ENCODE results near the gene ODAD4. TPM values are rescaled to one million over a fixed set of nuclear protein-coding genes. Genes with fewer than 3 reads are reported as not detected.
A peak's percentile ranks its signal among the peaks of the same experiment; 100 is the strongest.

ODAD4 gene
- total and polyA plus RNA-seq, 2 of the 8 experiments (the other 6 are each of a cell fraction or from before 2014, with no cell fraction given): 0.48 to 1.3 TPM

DNA sequence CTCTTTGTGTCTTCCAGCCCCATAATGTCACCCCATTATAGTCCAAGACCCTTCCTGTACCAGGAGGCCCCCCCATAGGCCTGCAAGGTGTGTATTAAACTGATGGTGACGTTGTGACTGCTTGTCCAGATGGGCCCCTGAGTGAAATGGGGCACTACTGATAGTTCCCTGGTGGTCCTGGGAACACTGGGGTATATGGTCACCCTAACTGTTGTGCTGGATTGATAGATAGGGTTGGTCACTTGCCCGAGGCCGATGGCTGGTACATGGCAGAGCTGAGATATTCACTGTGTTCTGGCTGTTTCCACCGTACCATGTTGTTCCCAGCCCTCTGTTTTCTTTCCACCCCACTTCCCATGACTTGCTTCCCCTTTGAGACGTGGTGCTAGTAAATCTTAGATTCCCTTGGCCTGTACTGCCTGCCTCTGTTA, 40.5 kb downstream of the ODAD4 start:
- peaks cover 0 to 6% (median 4%) of the 10 kb centered on the region in 4 experiments; a peak in 5 of 7 replicates for H3K4me1 ChIP-seq (replicated peaks in 1 of 4; ENCODE audit: control insufficient read depth in 3 of 4, insufficient read depth in 4 of 4, low read length in 3 of 4)
- peaks cover 16 to 41% (median 38%) of the 10 kb centered on the region in 4 experiments for H3K36me3 ChIP-seq (ENCODE audit: control insufficient read depth in 2 of 4, insufficient read depth in 4 of 4, low read length in 3 of 4)
- H2BK5ac ChIP-seq (ENCODE audit: low read depth, low read length): peak overlapping the region; percentile 66; the same call in 1 of the 2 replicates
- POLR2A ChIA-PET (ENCODE audit: partially characterized antibody): interaction anchor here (1.0 to 2.1 kb wide), 4 partner anchors 38 to 46 kb away, joined by 3 to 4 read pairs (median 4); partner anchors contain the start of genes DNAJC7 and ODAD4
- H4K20me1 ChIP-seq (replicated peaks in 1 of 2; ENCODE audit: control insufficient read depth in 1 of 2, insufficient read depth in 2 of 2, low read length in 2 of 2): peaks cover 2 to 19% of the 10 kb centered on the region in 2 experiments
- no peak overlapping the region for H2BK12ac ChIP-seq (ENCODE audit: low read depth, low read length)
- H3K9ac ChIP-seq (replicated peaks in 1 of 4; ENCODE audit: extremely low read depth in 1 of 4, low read depth in 3 of 4, low read length in 3 of 4): no peak overlapping the region
- TF ChIP-seq, protein P1, sequence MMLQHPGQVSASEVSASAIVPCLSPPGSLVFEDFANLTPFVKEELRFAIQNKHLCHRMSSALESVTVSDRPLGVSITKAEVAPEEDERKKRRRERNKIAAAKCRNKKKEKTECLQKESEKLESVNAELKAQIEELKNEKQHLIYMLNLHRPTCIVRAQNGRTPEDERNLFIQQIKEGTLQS (IDR thresholded peaks at IDR 0.05; ENCODE audit: insufficient read depth, low read depth, low read length): no peak
- TF ChIP-seq POLR2AphosphoS5 (IDR thresholded peaks at IDR 0.05; ENCODE audit: low read depth, low read length) (peak; percentile 65; the same call in 1 of the 2 replicates), CHD2 (IDR thresholded peaks at IDR 0.05; ENCODE audit: low read length) (no peak), POLR2A (IDR thresholded peaks at IDR 0.05; ENCODE audit: control extremely low read depth in 1 of 2, low read depth in 2 of 2, low read length in 2 of 2) (peak; percentile 13 to 38; a peak in 2 of 3 replicates), EGR1 (IDR thresholded peaks at IDR 0.05; ENCODE audit: borderline replicate concordance, low read depth, low read length) (no peak), FOSL1 (IDR thresholded peaks at IDR 0.05; ENCODE audit: insufficient read depth, low read depth, low read length) (no peak), BRCA1 (IDR thresholded peaks at IDR 0.05; ENCODE audit: low read depth, low read length) (no peak)
- no peaks in the 10 kb centered on the region for H3K79me2 ChIP-seq (ENCODE audit: control insufficient read depth in 1 of 2, insufficient read depth in 2 of 2, low read length in 2 of 2)
- H3K14ac ChIP-seq (ENCODE audit: insufficient read length): no peak overlapping the region
- no peak overlapping the region for H3K18ac ChIP-seq (ENCODE audit: extremely low read depth, low read length)
- H3K4me2 ChIP-seq (ENCODE audit: insufficient read depth in 1 of 2, low read depth in 2 of 2, low read length in 2 of 2): no peak overlapping the region
- H3K79me1 ChIP-seq (ENCODE audit: low read depth, low read length): peaks cover 3% of the 10 kb centered on the region; the same call in 1 of the 2 replicates
- FAIRE-seq (no peak), DNase-seq (ENCODE audit: low read depth in 1 of 2, low spot score in 2 of 2) (no peak)
- no peak overlapping the region for H2AFZ ChIP-seq (ENCODE audit: low read length)
- WGBS, 2 experiments (ENCODE audit: extremely low coverage in 1 of 2, insufficient coverage in 1 of 2, insufficient read length in 1 of 2, insufficient replicate concordance in 2 of 2, low coverage in 1 of 2, low lambda C conversion rate in 2 of 2, missing lambda C conversion rate in 1 of 2): 91% methylated on average over 5 of the region's 5 CpGs; no CpG with 5 or more reads in 1 of the 2 experiments
- no peak overlapping the region for H3K23ac ChIP-seq (ENCODE audit: insufficient read length)
- H3K4me3 ChIP-seq (ENCODE audit: extremely low read depth in 1 of 4, insufficient read depth in 2 of 4, low read depth in 3 of 4, low read length in 4 of 4): no peak overlapping the region
- peak overlapping the region; percentile 14; the same call in 1 of the 2 replicates for H4K8ac ChIP-seq (ENCODE audit: extremely low read depth, insufficient read depth, low read length)
- no peak overlapping the region for H3K4ac ChIP-seq (replicated peaks; ENCODE audit: insufficient read length, low read depth, low read length)
- H4K91ac ChIP-seq (replicated peaks; ENCODE audit: insufficient read length, low read length): no peak overlapping the region
- H4K5ac ChIP-seq (ENCODE audit: insufficient read length, low read depth, low read length): no peak overlapping the region
- H2BK15ac ChIP-seq (ENCODE audit: low read length): no peak overlapping the region
- H2BK120ac ChIP-seq (replicated peaks; ENCODE audit: low read depth, low read length): no peak overlapping the region
- no peak overlapping the region for H3K56ac ChIP-seq (replicated peaks; ENCODE audit: insufficient read length, low read depth, low read length)
- no peaks in the 10 kb centered on the region for H3K27me3 ChIP-seq (replicated peaks in 1 of 4; ENCODE audit: control insufficient read depth in 3 of 4, extremely low read depth in 1 of 4, insufficient read depth in 3 of 4, low read length in 3 of 4)
- CTCF ChIA-PET (ENCODE audit: partially characterized antibody): no interaction called here
- H2BK20ac ChIP-seq (ENCODE audit: low read length): no peak overlapping the region
- no peak overlapping the region for H3K27ac ChIP-seq (ENCODE audit: low read depth, low read length)
- H3K9me3 ChIP-seq (ENCODE audit: insufficient read depth in 2 of 2, low read depth in 1 of 2, low read length in 1 of 2): no peaks in the 10 kb centered on the region
- peaks cover 7% of the 10 kb centered on the region; the same call in 1 of the 2 replicates for H3K23me2 ChIP-seq (ENCODE audit: low read depth, low read length)
- H2AK5ac ChIP-seq (ENCODE audit: low read depth, low read length): 0 out of 2 replicates have a peak overlapping the region, but pooled peaks have one; percentile 42

Data from H1 (cell line).